LHCN-M2 (cell line): ENCODE data around the gene AXIN1. TPM values are rescaled to one million over a fixed set of nuclear protein-coding genes. Genes with fewer than 3 reads are reported as not detected.
A peak's percentile ranks its signal among the peaks of the same experiment; 100 is the strongest.
"Not testable (repeated sequence)": the region's sequence is repeated elsewhere in the genome, so short reads cannot be mapped to it uniquely, and the experiment has no call there.

Experiments
- DNase-seq: peaks from one replicate; pipeline ENCODE4 v3.0.0-alpha.2; 2012; ENCODE audit warnings: low read depth
- total RNA-seq: library from RNA; depleted of rRNA; stranded (reverse); fragments of >200 nt; gene quantifications from 2 replicates; pipeline ENCODE4 v1.2.3, GENCODE V29; 2014

AXIN1 gene
- total RNA-seq, 1 experiment from 2014 or later: 21.6 TPM

DNA sequence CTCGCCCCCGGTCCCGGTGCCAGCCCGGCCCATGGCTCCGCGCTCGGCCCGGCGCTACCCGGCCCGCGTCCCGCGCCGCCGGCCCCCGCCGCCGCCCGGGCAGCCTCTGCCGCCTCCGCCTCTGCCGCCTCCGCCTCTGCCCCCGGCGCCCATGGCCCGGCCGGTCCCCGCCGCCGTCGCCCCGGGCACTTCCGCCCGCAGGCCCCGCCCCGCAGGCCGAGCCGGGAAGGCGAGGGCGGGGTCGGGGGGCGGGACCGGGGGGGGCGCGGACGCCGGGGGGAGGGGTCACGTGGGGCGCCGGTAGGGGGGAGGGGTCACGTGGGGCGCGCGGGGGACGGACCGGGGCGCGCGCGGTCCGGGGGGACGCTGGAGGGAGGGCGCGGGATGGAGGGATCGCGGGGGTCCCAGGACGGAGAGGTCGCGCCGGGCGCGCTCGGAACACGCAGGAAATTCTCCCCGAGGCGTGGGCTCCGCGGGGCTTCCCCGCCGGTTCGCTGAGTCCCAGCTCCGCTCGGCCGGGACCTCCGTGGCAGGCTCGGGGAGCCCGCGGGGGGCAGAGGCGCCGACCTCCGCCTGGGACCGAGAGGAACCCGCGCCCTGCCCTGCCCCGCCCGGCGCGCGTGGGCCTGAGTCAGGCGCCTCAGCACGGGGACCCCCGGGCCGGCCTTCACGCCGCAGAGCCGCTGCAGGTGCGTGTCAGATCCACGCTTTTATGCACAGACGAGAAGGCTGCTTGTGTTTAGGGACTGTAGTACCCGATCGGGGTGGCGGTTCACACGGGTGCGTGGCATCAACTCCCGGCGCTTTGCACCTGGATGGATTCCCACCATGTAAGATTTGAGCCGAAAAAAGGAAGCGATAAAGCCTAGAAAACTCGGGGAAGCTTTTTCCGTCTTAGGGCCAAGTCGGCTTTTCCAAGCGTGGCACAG is 29.5 kb upstream of the AXIN1 start, which contains the start of gene PGAP6:
PGAP6 (minus strand) TSS at position 190 of the 929 bp plus-strand sequence; CDS start at position 33, 157 bp downstream.
- DNase-seq: peak; percentile 39

DNA sequence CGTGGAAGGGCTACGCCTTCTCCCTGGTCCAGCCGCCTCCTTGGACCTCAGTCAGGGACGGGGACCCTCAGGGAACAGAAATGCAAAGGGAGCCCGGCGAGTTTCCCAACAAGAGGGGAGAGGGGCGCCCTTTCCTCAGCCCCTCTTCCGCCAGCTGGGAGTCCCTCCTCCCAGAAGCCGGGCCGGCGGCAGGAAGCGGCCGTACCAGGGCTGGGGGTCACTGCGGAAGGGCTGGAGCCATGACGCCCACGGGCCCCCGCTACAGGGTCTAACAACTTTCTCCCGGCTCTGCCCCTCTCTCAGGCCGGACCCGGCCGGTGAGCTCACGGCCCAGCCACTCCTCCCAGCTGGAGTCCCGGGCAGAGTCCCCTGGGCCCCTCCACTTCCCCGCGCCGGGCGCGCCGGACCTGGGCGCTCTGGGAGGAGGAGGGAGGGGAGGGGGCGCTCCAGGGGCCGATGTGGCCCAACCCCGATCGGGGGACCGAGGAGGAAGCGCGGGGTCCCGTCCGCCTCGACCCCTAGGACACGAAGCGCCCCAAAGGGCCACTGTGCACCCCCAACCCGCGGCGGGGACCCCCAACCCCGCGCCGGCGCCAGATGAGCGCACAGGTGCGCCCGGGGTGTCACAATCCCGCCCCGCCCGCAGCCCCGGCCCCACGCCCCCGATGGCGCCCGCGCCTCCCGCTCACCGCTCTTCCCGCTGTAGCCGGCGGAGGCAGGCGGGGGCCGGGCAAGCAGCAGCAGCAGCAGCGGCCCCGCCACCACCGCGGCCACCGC is 28.7 kb upstream of the AXIN1 start:
- no peak for DNase-seq

DNA sequence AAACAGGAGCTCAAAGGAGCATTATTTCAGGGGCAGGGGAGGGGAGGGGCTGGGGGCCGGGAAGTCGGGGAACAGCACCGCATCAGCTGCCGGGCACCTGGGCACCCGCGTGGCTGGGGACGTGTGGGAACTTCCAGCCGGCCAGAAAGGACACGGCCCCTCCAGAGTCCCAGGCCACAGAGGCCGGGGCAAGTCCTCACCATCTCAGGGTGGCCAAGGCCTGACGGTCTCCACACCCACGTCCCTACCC is 28.2 kb upstream of the AXIN1 start:
- no peak for DNase-seq

DNA sequence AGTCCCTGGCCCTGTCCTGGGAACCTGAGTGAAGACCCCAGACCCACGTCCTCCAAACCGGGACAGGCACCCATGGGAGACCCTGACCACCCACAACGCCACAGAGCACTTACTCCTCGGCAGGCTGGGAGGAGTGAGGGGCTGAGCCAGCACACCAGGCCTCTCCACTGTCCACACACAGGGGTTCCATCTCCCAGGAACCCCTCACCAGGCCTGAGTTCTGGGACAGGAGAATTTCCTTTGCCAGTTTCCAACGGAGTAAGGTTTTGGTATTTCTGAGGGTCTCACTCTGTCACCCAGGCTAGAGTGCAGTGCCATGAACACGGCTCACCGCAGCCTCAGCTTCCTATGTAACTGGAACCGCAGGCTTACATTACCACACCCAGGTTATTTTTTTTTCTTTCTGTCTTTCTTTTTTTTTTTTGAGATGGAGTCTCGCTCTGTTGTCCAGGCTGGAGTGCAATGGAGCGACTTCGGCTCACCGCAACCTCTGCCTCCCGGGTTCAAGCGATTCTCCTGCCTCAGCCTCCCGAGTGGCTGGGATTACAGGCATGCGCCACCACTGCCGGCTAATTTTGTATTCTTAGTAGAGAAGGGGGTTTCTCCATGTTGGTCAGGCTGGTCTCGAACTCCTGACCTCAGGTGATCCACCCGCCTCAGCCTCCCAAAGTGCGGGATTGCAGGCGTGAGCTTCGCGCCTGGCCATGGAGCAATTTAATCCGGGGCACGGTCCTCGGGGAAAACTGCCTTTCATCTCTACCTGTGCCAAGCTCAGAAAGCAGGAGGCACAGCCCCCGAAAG is 27.6 kb upstream of the AXIN1 start:
- DNase-seq: no peak

DNA sequence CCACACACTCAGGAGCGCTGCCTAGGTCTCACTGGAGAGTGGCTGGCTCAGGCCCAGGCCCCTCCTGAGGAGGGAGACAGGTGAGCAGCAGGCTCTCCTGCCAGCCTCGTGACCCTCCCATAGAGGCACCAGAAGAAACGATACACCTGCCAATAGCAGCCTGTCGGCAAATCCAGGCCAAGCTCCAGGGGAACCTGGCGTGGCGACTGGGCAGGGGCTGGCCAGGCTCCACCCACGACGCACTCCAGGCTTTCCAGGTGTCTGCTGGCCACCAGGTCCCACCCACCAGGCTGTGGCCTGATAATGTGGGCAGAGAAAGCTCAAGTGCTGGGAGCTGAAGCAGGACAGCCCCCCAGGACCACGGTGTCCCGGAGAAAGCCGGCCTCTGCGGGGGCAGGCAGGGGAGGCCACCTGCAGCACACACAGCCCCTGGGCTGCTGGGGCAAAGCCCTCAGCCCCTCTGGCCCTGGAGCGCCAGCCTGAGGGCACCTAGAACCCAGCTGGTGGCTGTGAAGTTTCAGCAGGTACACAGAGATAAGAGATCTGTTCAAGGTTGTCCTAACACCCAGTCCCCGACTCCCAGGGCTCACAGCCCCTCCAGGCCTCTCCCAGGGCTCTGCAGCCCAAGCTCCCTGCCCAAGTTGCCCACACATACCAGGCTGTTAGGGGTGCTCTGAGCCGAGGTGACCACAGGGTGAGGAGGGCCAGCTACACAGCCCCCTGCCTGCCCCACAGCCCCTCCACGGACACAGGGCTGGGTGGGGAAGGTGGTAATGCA is 26.8 kb upstream of the AXIN1 start:
- DNase-seq: no peak

DNA sequence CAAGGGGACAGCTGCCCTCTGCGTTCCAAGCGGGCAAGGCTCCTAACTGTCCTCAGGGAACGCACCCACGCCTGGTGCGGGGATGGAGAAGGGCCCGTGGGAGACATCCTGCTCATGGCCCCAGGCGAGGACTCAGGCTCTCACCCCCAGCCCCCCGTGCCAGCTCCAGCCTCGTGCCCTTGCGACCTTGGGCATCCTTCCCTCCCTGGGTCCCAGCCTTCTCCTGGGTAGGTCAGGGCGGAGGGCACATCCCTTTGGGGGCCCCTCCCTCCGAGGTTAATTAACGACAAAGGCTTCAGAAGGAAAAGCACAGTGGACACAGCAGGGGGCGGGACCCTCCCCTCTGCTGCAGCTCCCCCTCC is 26.3 kb upstream of the AXIN1 start:
- no peak for DNase-seq

DNA sequence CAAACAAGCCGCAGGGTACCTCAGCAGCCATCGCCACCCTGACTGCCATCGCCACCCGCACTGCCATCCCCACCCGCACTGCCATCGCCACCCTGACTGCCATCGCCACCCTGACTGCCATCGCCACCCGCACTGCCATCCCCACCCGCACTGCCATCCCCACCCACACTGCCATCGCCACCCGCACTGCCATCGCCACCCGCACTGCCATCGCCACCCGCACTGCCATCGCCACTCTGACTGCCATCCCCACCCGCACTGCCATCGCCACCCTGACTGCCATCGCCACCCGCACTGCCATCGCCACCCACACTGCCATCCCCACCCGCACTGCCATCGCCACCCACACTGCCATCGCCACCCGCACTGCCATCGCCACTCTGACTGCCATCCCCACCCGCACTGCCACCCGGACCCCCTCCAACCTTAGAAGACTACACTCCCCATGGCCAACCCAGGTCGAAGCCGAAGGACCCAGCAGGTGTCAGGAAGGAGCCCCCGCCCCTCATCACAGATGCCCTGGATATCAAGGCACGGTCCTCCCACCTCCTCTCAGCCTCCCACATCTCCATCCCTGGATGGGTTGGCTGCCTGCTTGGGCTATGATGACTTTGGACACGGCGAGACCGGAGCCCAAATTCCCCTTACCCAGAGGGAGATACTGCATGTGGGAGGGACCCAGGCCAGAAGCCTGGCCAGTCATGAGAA is 25.7 kb upstream of the AXIN1 start:
- not testable (repeated sequence) for DNase-seq

DNA sequence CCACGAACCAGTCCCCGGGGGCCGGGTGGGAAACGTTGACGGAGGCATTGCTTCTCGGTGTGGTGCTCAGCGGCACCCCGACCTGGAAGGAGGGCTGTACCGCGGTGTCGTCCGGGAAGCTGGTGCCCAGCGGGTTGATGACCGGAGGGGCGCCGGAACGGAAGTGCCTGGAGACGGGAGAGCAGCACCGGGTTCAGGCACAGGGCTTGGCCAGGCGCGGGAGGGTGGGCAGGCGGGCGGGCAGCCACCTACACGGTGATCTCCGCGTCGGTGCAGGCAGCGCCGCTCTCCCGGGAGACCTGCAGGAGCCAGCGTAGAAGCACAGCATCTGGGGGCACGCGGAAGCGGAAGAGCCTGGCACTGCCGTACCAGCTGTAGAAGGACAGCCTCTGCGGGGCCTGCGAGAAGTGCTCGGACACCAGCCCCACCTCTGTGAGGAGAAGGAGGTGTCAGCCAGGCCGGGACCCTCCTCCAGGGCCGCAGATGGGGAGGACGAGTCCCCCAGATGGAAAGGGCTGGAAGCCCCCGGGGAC is 25.0 kb upstream of the AXIN1 start:
- no peak for DNase-seq

DNA sequence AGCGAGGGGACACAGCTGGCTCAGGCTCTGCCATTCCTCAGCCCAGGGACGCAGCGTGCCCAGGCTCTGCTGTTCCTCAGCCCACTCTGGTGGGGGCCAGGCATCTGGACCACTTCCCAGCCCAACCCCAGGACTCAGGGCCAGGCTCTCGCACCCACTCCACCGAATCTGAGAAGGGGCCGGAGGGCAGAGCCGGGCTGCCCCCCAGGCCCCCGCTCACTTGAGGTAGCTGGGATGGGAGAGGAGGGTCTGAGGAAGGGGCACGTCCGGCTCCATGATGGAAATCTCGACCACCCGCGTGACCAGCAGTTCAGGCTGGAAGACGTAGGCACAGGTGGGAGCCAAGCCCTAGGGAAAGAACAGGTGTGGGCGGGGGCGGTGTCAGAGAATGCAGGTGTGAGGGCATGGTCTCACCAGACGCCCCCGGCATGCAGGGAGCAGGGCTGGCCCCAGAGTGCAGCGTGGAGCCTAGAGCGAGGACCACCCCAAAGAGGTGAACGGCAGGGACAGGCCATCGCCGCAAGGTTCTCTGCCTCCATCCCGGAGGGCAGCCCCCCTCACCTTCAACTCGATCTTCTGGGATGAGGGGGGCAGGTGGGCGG is 24.4 kb upstream of the AXIN1 start:
- no peak for DNase-seq

DNA sequence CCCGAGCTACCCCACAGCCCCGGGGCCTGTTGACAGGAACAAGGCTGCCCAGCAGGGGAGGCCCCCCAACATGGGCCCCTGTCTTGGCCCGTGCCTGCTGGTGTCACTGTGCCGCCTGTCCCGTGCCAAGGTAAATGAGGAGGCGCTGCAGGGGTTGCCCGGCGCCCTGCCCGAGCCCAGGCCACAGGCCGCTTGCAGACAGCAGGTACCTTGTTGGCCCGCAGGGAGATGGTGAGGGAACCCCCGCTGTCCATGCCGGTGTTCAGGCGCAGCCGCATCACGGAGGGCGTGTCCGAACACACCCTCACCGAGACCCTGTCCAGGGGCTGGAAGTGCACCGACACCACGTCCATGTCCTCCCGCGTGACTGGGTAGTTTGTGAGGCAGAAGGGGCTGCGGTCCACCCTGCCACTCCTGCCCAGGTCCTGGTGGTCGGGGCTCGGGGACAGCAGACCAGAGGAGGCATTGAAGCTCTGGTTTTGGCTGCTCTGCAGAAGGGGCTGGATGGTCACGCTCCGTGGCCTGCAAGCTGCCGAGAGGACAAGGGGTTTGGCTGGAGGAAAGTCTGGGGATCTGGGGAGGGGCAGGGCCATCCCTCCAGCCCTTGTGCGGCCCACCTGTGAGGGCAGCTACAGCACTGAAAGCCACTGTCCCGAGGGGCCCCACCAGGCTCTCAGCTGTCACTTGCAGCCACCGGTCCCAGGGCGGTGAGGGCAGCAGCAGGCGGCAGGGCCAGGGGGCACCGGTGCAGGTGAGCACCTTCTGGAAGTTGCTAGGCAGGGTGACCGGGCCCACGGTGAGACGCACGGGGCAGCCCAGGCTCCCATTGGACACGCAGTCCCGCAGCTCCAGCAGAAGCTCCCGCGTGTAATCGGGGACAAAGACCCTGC is 23.6 kb upstream of the AXIN1 start:
- no peak for DNase-seq

DNA sequence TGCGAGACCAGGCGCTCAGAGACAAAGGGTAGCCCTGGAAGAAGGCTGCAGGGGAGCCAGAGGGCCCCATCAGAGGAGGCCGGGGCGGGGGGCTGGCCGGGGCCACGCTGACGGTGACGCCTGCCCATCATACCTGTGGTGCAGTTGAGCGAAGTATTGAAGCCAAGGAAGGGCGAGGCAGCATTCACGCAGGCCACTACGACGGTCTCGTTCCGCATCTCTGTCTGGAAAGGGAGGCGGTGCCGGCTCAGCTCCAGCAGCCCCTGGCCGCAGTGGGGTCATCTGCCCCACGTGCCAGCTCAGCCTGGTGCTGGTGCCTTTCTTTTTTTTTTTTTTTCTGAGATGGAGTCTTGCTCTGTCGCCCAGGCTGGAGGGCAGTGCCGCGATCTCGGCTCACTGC is 22.7 kb upstream of the AXIN1 start:
- no peak for DNase-seq

DNA sequence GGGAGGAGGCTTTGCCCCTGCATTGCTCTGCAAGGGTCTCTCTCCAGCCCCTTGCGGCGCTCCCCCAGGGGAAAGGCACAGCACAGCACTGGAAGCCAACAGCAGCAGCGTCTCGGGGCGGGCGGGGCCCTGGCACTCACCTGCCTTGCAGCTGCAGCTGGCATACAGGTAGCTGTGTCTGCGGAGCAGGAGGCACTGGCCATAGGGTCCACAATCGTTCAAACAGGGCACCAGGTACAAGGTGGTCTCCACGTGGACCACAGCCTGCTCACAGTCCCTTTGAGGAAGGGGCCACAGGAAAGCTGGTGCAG is 22.0 kb upstream of the AXIN1 start:
- no peak for DNase-seq

DNA sequence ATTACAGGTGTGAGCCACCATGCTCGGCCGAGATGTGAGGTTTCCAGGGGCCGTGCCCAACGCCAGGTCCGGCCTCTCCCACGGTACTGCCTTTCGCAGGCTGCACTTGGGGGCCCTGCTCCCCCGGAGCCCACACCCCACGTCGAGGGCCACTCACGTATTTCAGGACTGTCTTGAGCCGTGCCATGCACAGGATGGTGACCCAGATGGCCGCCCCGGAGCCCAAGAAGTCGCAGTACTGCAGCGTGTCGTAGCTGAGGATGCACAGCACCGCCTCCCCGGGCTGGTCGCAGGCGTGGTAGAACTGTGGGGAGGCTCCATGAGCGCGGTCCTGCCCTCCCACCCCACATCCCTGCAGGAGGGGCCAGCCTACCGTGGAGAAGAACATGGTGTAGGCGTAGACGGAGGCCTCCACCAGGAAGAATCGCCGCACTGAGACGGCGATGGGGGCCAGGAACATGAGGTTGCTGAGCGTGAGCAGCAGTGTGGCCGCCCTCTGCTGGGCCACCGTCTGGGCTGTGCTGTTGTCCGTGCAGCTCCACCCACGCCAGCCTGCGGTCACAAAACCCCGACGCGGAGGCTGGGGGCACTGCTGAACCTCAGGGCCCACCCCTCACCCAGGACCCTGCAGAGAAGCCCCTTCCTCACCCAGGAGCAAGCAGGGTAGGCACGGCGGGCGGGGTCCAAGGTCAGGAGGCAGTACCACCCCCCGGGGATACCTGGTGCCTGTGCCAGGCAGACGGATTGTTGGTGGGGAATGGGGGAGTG is 21.5 kb upstream of the AXIN1 start:
- no peak for DNase-seq

DNA sequence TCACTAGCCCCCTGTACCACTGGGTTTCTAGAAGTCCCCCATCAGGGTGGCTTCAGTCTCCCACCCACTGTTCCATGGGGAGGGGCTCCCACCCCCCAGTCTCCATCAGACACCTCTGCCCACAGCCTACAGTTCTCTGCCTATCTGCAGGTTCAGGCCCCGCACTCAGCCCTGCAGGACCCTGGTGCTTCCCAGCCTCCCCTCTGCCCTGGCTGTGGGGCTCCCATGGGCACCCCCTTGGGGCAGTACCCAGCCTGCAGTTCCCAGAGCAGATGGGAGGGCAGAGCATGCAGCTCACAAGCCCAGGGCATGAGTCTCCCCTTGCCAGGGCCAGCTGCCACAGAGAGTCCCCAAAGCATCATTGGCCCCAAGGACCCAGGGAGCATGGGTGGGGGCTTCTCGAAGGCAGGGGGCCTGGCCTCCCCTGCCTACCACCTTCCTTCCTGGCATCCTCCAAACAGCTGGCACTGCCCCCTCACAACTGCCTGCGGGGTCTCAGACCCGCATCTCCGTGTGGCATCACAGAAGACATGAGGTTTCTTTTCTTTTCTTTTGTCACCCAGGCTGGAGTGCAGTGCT is 20.6 kb upstream of the AXIN1 start:
- DNase-seq: no peak

DNA sequence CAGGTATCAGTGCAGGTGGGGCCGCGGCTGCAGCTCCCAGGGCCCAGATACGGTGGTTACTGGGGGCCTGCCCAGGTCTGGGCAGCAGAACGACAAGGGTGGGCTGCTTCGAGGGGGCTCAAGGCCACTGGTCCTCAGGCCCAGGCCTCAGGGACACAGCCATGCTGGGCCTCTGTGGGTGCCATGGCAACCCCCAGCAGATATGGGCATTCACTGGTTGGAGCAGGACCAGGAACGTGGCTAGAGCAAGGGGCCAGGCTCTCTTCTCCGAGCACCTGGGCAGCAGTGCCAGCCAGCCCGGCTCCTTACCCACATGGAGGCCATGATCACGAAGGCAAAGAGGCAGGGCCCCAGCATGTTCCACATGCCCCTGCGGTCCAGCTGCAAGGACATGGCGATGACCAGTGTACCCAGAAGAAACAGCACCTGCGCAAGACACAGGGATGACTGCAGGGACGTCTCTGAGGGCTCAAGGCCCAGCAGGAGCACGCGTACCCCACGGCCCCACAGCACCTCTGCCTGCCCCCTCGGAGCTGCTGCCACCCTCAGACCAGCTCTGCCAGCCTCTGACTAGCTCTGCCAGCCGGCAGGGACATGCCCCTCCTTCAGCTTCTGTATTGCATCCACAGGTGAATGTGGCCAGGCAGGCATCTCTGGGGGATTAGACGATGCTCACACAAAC is 19.9 kb upstream of the AXIN1 start:
- no peak for DNase-seq

DNA sequence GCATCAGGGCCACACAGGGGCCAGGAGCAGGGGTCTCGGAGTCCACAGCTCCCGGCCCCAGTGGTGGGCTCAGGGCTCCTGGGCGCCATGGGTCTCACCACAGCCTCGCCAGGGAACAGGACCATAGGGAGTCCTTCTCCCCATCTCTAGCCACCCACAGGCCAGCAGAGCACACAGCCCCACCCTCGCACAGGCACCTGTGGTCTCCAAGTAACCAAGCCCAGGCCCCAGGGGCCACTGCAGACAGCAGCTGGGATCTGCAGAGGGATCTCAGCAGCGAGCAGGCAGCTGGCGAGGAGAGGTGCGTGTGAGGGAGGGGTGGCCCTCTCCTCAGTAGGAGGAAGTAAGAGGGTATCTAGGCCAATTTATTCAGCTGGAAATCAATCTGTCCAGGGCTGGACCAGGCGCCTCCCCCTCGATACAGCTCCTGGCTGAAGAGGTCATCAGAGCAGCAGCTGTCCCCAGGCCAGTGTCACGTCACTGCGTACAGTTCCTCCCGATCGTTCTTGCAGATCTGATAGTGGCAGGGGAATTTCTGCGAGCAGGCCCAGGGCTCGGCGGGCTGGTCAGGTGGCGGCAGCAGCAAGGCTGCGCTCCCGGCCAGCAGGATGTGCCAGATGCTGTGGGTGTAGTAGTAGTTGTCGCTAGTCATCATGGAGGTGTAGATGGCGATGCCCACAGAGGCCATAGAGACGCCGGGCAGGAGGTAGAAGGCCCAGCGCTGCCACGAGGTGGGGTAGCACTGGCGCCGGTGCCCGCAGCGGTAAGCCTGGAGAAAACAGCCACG is 19.2 kb upstream of the AXIN1 start:
- DNase-seq: no peak
